C4-2B (cell line): ENCODE data around the gene WNT7B.

Source experiments
- H3K27ac ChIP-seq: fragments of 450-650 bp; 2 replicates; pipeline ENCODE4 v1.5.1; 2017
- ZFX ChIP-seq: fragments of 450-650 bp; IDR thresholded peaks from 2 replicates; pipeline ENCODE4 v1.6.1; 2017
- TF ChIP-seq, protein P1 (sequence below): fragments of 450-650 bp; conservative IDR thresholded peaks from 2 replicates; pipeline ENCODE4 v1.5.1; 2017; ENCODE audit warnings: mild to moderate bottlenecking

Gene WNT7B

DNA sequence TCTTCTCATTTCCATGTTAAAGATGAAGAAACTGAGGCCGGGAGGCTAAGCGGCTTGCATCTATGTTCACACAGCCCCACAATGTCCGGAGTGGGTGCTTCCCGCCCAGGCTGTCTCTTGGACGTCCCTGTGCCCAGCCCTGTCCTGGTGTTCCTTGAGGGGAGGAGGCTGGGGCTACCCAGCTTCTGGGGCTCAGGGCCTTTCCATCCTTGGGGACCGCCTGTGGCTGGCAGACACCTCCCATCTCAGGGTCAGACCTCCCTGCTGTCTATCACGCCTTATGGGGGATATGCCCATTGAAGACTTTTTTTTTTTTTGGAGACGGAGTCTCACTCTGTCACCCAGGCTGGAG, 95.5 kb downstream of the WNT7B start:
- TF ChIP-seq ZFX: no peak
- TF ChIP-seq, protein P1, sequence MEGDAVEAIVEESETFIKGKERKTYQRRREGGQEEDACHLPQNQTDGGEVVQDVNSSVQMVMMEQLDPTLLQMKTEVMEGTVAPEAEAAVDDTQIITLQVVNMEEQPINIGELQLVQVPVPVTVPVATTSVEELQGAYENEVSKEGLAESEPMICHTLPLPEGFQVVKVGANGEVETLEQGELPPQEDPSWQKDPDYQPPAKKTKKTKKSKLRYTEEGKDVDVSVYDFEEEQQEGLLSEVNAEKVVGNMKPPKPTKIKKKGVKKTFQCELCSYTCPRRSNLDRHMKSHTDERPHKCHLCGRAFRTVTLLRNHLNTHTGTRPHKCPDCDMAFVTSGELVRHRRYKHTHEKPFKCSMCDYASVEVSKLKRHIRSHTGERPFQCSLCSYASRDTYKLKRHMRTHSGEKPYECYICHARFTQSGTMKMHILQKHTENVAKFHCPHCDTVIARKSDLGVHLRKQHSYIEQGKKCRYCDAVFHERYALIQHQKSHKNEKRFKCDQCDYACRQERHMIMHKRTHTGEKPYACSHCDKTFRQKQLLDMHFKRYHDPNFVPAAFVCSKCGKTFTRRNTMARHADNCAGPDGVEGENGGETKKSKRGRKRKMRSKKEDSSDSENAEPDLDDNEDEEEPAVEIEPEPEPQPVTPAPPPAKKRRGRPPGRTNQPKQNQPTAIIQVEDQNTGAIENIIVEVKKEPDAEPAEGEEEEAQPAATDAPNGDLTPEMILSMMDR: no peak
- H3K27ac ChIP-seq: no peak overlapping the region

DNA sequence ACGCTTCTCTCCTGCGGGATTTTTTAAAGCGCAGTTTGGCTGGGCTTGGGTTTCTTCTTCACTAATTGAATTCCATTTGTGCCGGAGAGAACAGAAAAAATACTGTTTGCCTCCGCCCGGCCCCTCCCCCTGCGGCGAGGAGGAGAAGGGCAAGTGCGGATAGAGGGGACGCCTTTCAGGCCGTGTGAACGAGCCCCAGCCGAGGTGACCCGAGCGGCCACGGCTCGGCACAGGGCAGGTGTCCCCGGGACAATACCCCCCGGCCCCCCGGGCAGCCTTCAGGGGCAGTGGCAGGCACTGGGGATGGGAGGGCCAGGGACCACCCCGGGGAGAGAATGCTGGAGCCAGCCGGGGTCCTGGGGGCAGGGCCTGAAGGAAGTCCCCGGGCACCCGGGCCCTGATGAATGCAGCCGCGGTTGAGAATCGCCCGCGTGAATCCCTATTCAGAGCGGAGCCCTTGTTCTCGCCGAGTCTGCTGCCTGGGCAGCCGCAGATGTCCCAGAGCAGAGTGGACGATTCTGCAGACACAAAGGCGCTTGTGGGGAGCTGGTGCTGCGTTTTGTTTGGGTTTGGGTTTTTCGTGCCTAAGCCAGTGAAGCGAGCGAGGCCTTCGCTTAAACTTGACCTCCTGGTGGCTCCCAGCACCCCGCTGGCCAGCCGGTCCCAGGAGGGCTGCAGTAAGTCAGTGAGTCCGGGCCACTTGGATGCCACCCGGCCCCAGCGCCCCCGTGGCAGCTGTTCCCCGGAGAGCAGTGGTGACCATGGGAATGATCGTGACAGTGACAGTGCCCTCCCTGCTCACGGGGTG, 96.0 kb downstream of the WNT7B start:
- no peak overlapping the region for H3K27ac ChIP-seq
- TF ChIP-seq, protein P1: no peak
- no peak for TF ChIP-seq ZFX

DNA sequence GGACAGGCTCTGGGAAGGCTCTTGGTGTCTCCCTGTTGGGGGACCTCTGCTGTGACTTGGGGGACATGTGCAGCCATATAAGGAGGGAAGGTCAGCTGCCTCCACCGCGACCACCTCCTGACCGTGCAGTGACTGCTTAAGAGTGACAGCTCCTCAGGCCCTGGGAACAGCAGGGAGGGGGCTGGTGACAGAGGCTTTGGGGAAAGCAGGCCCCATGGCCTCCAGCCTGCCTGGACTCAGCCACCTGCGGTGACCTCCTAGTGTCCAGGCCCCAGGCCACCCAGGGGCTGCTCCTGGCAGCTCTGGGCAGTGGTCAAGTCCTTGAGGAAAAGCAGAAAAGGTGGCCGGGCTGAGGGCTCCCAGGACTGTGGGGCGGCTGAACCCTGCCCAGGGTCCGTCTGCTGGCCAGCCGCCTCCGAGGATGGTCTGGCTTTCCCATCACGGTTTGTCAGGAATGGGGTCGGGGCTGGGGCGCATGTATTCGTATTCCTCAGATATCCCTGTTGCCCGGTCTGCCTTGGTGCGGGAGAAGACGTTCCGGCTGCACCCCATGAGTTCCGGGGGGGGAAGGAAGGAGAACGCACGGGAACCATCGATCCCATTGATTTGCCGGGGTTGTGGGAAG, 96.8 kb downstream of the WNT7B start:
- TF ChIP-seq, protein P1: no peak
- no peak for TF ChIP-seq ZFX
- H3K27ac ChIP-seq: no peak overlapping the region

DNA sequence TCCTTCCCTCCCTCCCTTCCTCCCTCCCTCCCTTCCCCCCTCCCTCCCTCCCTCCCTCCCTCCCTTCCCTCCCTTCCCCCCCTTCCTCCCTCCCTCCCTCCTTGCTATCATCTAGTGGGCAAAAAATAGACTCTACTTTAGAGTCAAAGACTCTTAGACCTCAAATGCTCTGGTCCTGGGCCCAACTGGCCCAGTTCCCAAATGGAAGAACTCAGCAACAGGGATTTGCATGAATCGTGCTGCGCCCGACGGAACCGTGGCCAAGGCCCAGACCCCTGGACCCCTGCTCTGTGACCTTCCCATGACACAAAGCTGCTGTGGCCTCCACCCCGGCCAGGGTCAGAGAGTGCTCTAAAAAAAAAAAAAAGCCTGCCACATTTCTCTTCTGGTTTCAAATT, 97.4 kb downstream of the WNT7B start:
- TF ChIP-seq, protein P1: no peak
- TF ChIP-seq ZFX: no peak
- no peak overlapping the region for H3K27ac ChIP-seq

DNA sequence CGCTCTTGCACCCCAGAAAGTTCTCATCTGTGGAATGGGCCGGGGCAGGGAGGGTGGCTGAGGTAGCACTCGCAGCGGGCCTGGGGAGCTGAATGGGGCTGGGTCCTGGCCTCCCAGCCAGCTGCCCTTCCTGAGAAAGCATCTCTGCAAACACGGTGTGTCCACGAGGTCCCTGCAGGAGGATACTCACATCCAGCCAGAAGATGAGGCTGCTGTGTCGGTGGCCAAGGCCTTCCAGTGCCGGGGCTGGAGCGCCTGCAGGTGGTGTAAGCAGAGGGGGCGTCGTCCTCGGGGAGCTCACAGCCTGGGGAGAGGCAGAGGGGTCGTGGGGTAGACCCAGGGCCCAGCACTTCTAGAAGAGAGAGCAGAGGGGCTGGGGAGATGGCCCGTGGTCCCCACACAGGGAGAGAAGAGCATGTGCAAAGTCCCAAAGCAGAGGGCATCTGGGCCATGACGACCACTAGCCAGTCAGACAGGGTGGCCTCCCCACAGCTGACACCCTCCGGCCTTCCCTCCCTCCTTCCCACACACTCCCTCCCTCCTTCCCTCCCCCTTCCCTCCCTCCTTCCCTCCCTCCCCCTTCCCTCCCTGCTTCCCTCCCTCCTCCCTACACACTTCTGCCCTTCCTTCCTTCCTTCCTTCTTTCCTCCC, 97.9 kb downstream of the WNT7B start:
- TF ChIP-seq ZFX: no peak
- TF ChIP-seq, protein P1: no peak
- no peak overlapping the region for H3K27ac ChIP-seq

DNA sequence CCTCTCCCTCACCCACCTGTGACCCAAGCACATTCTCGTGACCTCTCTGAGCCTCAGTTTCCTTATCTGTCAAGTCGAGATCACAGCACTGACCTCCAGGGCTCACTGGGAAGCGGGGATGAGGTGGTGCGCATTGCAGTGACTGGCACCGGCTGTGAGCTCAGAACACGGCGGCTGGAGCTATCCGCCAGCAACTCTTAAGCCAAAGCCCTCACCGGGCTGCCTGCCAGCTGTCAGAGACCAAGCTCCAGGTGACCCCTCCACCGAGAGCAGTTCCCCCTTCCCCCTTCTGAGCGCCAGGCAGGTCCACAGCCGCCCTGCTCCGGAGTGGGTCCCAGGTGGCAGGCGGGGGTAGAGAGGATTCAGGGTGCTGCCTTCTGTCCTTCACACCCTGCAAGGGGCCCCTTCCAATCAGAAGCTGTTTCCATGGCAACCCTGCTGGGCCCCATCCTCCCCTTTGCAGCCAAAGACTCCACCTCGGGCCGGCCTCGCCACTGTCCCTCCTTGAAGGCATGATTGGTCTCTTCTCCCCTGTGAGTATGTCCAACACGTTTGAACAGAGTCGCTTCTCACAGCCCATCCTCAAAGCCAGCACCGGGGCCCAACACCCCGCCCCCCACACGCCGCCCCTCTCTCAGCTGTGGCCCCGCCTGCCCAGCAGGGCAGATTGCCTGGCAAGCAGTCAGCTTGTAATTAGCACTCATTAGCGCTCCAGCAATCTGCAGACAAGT, 98.7 kb downstream of the WNT7B start:
- H3K27ac ChIP-seq: no peak overlapping the region
- TF ChIP-seq ZFX: no peak
- TF ChIP-seq, protein P1: no peak
